HG03558 (cell line): ENCODE data around the gene TPGS1.

Experiments used
- ATAC-seq: cut with Tn5 transposase; IDR thresholded peaks from one replicate; pipeline ENCODE4 v1.9.1; 2021; ENCODE audit warnings: moderate number of reproducible peaks; ENCODE audit not compliant: unreplicated experiment; ENCODE audit errors: extremely low read depth

TPGS1 gene

DNA sequence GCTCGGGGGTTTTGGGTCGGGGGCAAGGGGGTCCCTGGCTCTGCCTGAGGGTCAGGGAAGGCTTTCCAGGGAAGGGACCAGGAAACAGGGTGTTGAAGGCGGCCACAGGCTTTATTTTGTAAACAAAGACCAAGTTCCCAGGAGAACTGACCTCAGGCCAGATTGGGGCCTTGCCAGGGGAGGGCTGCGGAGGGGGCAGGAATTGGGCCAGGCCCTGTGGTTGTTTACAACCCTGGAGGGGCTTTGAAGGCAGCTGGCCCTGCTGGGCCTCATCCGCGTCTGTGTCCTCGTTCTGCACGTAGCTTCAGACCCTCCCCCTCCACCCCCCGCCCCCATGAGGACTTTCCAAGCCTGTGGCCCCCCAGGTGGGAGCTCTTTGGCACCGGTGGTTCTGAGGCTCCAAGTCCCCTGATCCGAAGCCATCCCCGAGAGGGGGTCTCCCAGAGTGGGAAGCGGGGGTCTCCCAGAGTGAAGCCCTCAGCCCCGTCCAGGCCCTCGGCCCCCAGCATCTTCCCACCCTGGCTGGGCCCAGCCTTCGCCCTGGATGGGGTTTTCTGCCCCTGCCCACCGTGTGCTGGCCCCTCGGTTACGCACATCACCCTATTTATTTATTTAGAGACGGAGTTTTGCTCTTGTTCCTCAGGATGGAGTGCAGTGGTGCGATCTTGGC, 51.6 kb downstream of the TPGS1 start:
- no peak for ATAC-seq

DNA sequence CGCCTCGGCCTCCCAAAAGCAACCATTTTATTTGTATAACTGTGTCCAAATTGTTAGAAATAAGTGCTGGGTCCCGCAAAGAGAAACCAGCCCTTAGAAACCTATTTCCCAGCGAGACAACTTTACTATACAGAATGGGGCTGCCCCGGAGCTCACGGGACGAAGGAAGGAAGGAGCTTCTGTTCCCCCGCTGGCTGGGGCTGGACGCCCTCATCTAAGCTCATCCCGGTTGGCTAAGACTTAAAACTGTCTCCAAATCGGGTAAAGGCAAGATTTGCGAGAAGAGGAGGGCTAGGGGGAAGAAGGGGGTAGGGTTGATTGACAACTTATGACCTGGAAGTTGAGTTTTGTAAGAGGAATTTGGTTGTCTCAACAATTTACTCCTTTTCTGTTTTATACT, 52.8 kb downstream of the TPGS1 start:
- no peak for ATAC-seq

DNA sequence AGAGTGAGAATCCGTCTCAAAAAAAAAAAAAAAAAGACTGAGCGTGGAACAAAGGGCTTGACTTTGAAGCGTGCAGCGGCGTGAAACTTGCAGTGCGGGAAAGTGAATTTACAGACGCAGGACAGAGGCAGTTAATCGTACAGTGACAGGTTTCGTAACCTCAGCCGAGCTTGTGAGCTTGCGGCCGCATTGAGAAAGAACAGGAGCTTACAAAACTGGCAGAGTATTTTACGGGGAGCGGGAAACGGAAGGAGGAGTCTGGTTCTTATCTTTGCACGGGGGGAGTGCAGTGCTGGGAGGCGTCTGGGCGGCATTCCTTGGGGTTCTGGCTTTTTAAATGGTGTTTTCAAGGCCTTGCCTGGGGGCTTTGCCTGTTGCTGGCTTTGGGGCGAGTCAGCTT, 59.1 kb downstream of the TPGS1 start:
- ATAC-seq: no peak

DNA sequence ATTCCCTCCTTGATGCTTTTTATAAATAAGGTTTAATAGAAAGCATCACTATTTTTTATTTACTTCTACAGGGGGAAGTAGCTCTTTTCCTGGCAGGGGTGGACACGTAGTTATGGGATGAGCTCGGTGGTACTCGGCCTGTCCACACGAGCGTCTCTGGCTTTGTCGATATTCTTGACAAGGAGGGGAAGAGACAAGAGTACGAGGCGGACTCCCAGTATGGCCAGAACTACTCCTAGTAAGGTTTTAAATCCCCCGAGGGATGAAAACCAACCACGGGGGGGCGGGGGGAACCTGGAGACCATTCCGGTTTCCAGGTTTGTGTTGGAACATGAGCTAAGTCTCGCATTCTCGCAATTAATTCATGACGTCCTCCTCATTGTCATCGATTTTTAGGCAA, 59.5 kb downstream of the TPGS1 start:
- ATAC-seq: no peak

DNA sequence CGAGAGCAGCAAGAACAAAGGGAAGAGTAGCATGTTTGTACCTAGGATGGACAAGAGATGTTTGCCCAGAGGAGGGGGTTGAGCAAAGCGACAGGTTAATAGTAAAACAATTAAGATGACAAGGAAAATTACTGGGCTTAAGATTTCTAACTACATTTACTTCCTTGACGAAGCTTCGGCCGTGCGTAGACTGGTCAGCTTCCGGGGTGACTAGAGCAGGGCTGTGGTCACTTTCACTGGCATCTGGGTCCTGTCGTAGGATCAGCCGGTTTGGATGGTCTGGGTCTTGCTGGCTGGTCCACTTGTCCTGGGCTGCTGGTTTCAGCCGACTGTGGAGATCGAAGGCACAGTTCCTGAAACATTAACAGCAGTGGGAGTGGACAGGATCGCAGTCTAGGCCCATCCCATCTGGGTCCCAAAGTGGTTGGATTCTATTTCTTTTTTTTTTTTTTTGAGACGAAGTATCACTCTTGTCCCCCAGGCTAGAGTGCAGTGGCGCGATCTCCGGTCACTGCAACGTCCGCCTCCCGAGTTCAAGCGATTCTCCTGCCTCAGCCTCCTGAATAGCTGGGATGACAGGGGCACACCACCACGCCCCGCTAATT, 60.1 kb downstream of the TPGS1 start:
- no peak for ATAC-seq
